Keratinocyte (primary cell): Measurements from ENCODE around the gene ZCCHC17.

Experiments
- EZH2 ChIP-seq: IDR thresholded peaks from one replicate; pipeline ENCODE4 v1.6.1; 2012; ENCODE audit warnings: inconsistent platforms, mild to moderate bottlenecking, low read length, moderate library complexity
- TF ChIP-seq, protein P1 (sequence below), 3 experiments: IDR thresholded peaks in 1 of 3; conservative IDR thresholded peaks in 1 of 3; optimal IDR thresholded peaks in 1 of 3; 2 replicates in 2 of 3; 3 replicates in 1 of 3; pipeline versions ENCODE3 to v1.5.1; 2011; ENCODE audit warnings: low read length in 3 of 3, mild to moderate bottlenecking in 3 of 3, moderate library complexity in 2 of 3, control low read depth in 1 of 3, inconsistent platforms in 1 of 3; ENCODE audit not compliant: insufficient read depth in 2 of 3; ENCODE audit errors: extremely low read depth in 1 of 3

DNA sequence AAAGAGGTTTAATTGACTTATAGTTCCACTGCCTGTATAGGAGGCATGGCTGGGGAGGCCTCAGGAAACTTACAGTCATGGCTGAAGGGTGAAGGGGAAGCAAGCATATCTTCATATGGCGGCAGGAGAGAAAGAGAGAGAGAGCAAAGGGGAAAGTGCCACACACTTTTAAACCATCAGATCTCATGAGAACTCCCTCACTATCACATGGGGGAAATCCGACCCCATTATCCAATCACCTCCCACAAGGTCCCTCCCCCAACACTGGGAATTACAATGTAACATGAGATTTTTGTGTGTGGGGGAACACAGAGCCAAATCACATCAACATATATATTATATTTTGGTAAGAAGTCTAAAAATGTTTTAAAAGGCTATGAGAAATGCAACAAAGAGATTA lies 48.8 kb downstream of the ZCCHC17 start:
- TF ChIP-seq, protein P1, sequence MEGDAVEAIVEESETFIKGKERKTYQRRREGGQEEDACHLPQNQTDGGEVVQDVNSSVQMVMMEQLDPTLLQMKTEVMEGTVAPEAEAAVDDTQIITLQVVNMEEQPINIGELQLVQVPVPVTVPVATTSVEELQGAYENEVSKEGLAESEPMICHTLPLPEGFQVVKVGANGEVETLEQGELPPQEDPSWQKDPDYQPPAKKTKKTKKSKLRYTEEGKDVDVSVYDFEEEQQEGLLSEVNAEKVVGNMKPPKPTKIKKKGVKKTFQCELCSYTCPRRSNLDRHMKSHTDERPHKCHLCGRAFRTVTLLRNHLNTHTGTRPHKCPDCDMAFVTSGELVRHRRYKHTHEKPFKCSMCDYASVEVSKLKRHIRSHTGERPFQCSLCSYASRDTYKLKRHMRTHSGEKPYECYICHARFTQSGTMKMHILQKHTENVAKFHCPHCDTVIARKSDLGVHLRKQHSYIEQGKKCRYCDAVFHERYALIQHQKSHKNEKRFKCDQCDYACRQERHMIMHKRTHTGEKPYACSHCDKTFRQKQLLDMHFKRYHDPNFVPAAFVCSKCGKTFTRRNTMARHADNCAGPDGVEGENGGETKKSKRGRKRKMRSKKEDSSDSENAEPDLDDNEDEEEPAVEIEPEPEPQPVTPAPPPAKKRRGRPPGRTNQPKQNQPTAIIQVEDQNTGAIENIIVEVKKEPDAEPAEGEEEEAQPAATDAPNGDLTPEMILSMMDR (optimal IDR thresholded peaks at IDR 0.05 in 1 of 3, IDR thresholded peaks at IDR 0.05 in 1 of 3, conservative IDR thresholded peaks at IDR 0.05 in 1 of 3; ENCODE audit: extremely low read depth in 1 of 3, insufficient read depth in 2 of 3, low read length in 3 of 3): no peak
- TF ChIP-seq EZH2: no peak
